GM12878 (cell line): ENCODE data around the gene MSL3. TPM values are rescaled to one million over a fixed set of nuclear protein-coding genes. Genes with fewer than 3 reads are reported as not detected.

ENCODE experiments used
- ATAC-seq: fragments of 200-7000 bp; cut with Tn5 transposase; 3 replicates; pipeline ENCODE4 v1.9.1; 2020; ENCODE audit warnings: mild to moderate bottlenecking, moderate library complexity
- BruUV-seq: library from RNA; stranded (reverse); fragments of 400-500 nt; replicated peaks from 2 replicates; lab custom pipeline; 2021; lab: Mats Ljungman, UMichigan
- CTCF ChIA-PET: fragments of 300-600 bp; sonication (Branson Sonifier 250); formaldehyde crosslinking; extraction: SDS; loops from one replicate; lab custom pipeline; 2021; ENCODE audit warnings: inconsistent platforms; lab: Yijun Ruan, JAX
- POLR2A ChIA-PET: fragments of 350-600 bp; formaldehyde crosslinking; extraction: SDS; loops from one replicate; lab custom pipeline; 2021; ENCODE audit warnings: inconsistent platforms; lab: Charles Lee
- RAD21 ChIA-PET: fragments of 300-600 bp; sonication (Branson Sonifier 250); formaldehyde crosslinking; loops from one replicate; lab custom pipeline; 2023; ENCODE audit warnings: antibody characterized with exemption; ENCODE audit not compliant: unreplicated experiment; lab: Charles Lee
- SMC1A ChIA-PET: fragments of 300-600 bp; sonication (Branson Sonifier 250); formaldehyde crosslinking; loops from one replicate; lab custom pipeline; 2023; ENCODE audit not compliant: unreplicated experiment, uncharacterized antibody; lab: Charles Lee
- DNase-seq: peaks from one replicate; pipeline ENCODE4 v3.0.0-alpha.2; 2011; ENCODE audit warnings: low read depth, low spot score
- FAIRE-seq: peaks from 3 replicates; lab custom pipeline; 2011; peaks lifted over from hg19 to GRCh38; lab: Jason Lieb, UNC
- H2AFZ ChIP-seq: 2 replicates; pipeline ENCODE4 v1.6.0; 2011; ENCODE audit warnings: low read depth, low read length, control low read depth; ENCODE audit not compliant: control insufficient read depth
- H3K27ac ChIP-seq: 2 replicates; pipeline ENCODE4 v1.5.1; 2011; ENCODE audit warnings: control low read depth; ENCODE audit not compliant: control insufficient read depth, insufficient read depth
- H3K27me3 ChIP-seq, 2 experiments: replicated peaks in 1 of 2; 2 replicates each; pipeline versions ENCODE4 v1.6.0 to v1.6.1; 2011; ENCODE audit warnings: low read length in 1 of 2; ENCODE audit not compliant: control insufficient read depth in 2 of 2, insufficient read depth in 2 of 2
- H3K36me3 ChIP-seq, 2 experiments: 2 replicates each; pipeline ENCODE4 v1.5.1; 2011; ENCODE audit warnings: low read length in 1 of 2; ENCODE audit not compliant: control insufficient read depth in 2 of 2, insufficient read depth in 2 of 2
- H3K4me1 ChIP-seq: 2 replicates; pipeline ENCODE4 v1.6.1; 2011; ENCODE audit warnings: mild to moderate bottlenecking, low read length, moderate library complexity, mixed read lengths; ENCODE audit not compliant: control insufficient read depth, insufficient read depth
- H3K4me2 ChIP-seq: 2 replicates; pipeline ENCODE4 v1.6.0; 2011; ENCODE audit warnings: control low read depth; ENCODE audit not compliant: control insufficient read depth, insufficient read depth
- H3K4me3 ChIP-seq: fragments of 200-600 bp; sonication (generic); 2 replicates; pipeline ENCODE4 v1.5.1; 2016
- H3K79me2 ChIP-seq: 2 replicates; pipeline ENCODE4 v1.6.0; 2011; ENCODE audit warnings: low read length; ENCODE audit not compliant: control insufficient read depth, insufficient read depth
- H3K9ac ChIP-seq: 2 replicates; pipeline ENCODE4 v1.8.0; 2011; ENCODE audit warnings: low read length, control low read depth, mixed read lengths; ENCODE audit not compliant: control insufficient read depth, insufficient read depth
- H3K9me3 ChIP-seq: replicated peaks from 3 replicates; pipeline ENCODE4 v1.5.1; 2011; ENCODE audit warnings: mild to moderate bottlenecking, low read length; ENCODE audit not compliant: control insufficient read depth, insufficient read depth
- H4K20me1 ChIP-seq: 2 replicates; pipeline ENCODE4 v1.6.0; 2011; ENCODE audit not compliant: control insufficient read depth, insufficient read depth
- CEBPB ChIP-seq, 2 experiments: fragments of 150-350 bp in 1 of 2; IDR thresholded peaks; 2 replicates each; pipeline ENCODE4 v1.6.1; 2012 to 2014; ENCODE audit warnings: low read depth in 2 of 2, low read length in 2 of 2, borderline replicate concordance in 1 of 2, inconsistent platforms in 1 of 2
- CREB1 ChIP-seq: IDR thresholded peaks from 2 replicates; pipeline ENCODE4 v1.6.1; 2012; ENCODE audit warnings: low read depth, mild to moderate bottlenecking, inconsistent platforms
- FOXM1 ChIP-seq: IDR thresholded peaks from 2 replicates; pipeline ENCODE4 v1.6.1; 2012; ENCODE audit warnings: low read depth, mild to moderate bottlenecking, inconsistent platforms, low read length, moderate library complexity
- IKZF1 ChIP-seq: fragments of 450-650 bp; conservative IDR thresholded peaks from 2 replicates; pipeline ENCODE4 v1.6.1; 2017; ENCODE audit warnings: antibody characterized with exemption, mild to moderate bottlenecking
- NRF1 ChIP-seq: conservative IDR thresholded peaks from 2 replicates; pipeline ENCODE4 v1.6.1; 2011; ENCODE audit warnings: mild to moderate bottlenecking, low read depth, low read length, improper control_type of control experiment
- RAD51 ChIP-seq: fragments of 450-650 bp; IDR thresholded peaks from 2 replicates; pipeline ENCODE4 v1.6.1; 2016; ENCODE audit warnings: moderate library complexity, mild to moderate bottlenecking, inconsistent platforms
- STAT1 ChIP-seq: fragments of 450-650 bp; conservative IDR thresholded peaks from 2 replicates; pipeline ENCODE4 v1.6.1; 2014; ENCODE audit warnings: antibody characterized with exemption, mild to moderate bottlenecking
- TAF1 ChIP-seq: IDR thresholded peaks from 2 replicates; pipeline ENCODE4 v1.6.1; 2011; ENCODE audit warnings: mild to moderate bottlenecking, low read depth, low read length, borderline replicate concordance
- ZNF24 ChIP-seq: fragments of 450-650 bp; IDR thresholded peaks from 2 replicates; pipeline ENCODE4 v1.6.1; 2017; ENCODE audit warnings: antibody characterized with exemption, mild to moderate bottlenecking
- ZNF274 ChIP-seq: IDR thresholded peaks from one replicate; pipeline ENCODE4 v1.8.0; 2011; ENCODE audit not compliant: insufficient read length, insufficient read depth
- WGBS: methylation state at CpG from one replicate; pipeline ENCODE4 v1.1.6; 2016; ENCODE audit warnings: low lambda C conversion rate; ENCODE audit not compliant: insufficient replicate concordance, insufficient coverage; ENCODE audit errors: missing lambda C conversion rate; 5-methylcytosine and 5-hydroxymethylcytosine counted together
- in situ Hi-C: fragments of 300-500 bp; cut with MboI; formaldehyde crosslinking; loops from 9 replicates; pipeline ENCODE4 v1.14.3; 2018; ENCODE audit warnings: mixed read lengths
- intact Hi-C: fragments of 100-400 bp; cut with micrococcal nuclease; formaldehyde crosslinking; loops from one replicate; pipeline ENCODE4 v1.14.2; 2022; ENCODE audit not compliant: unreplicated experiment
- polyA plus RNA-seq, 11 experiments: library from polyadenylated mRNA; depleted of rRNA in 4 of 11; unstranded in 6 of 11; stranded (reverse) in 5 of 11; fragments of >200 nt; fragmentation: Nextera tagmentation in 4 of 11; fragmentation: Illumina TruSeq in 1 of 11; extraction: Ambion mirVana in 4 of 11; extraction: Trizol in 1 of 11; gene quantifications; 1 replicate in 1 of 11; 2 replicates in 10 of 11; pipeline versions ENCODE4 v1.2.1 to v1.2.3, GENCODE V29; 2011 to 2016; ENCODE audit warnings: inconsistent platforms in 2 of 11, missing spikeins in 2 of 11, low read depth in 1 of 11
- total RNA-seq, 4 experiments: library from RNA; depleted of rRNA in 3 of 4; stranded (reverse); fragments of >200 nt in 3 of 4; fragmentation: Illumina TruSeq in 1 of 4; extraction: Trizol in 1 of 4; gene quantifications; 2 replicates each; pipeline versions ENCODE4 v1.2.1 to v1.2.3, GENCODE V29; 2013 to 2021
- TF ChIP-seq, protein P1 (sequence below): fragments of 450-650 bp; IDR thresholded peaks from 2 replicates; pipeline ENCODE4 v1.6.1; 2017; ENCODE audit warnings: mild to moderate bottlenecking, moderate library complexity
- TF ChIP-seq, protein P2 (sequence below): fragments of 450-650 bp; IDR thresholded peaks from 2 replicates; pipeline ENCODE4 v1.6.1; 2017; ENCODE audit warnings: antibody characterized with exemption, mild to moderate bottlenecking, moderate library complexity

Gene MSL3
- total and polyA plus RNA-seq, 10 of the 15 experiments (the other 5 are each of a cell fraction or from before 2014, with no cell fraction given): 28.4 to 438 (median 40.7) TPM

DNA sequence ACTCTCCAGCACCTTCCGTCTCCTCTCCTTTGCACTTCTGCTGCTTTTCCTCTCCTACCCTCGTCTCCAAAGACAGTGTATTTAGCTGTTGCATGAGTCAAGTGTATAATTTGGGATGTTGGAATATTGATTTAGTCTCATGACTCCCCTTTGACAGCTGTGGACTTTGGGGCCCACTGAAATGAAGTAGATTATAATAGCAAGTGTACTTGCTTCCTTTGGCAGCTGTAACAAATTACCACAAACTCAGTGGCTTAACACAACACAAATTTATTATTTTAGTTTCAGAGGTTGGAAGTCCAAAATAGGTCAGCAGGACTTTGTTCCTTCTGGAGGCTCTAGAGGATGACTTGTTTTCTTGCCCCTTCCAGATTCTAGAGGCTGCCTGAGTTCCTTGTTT lies 29.5 kb upstream of the MSL3 start (continued):
- TF ChIP-seq, protein P1, sequence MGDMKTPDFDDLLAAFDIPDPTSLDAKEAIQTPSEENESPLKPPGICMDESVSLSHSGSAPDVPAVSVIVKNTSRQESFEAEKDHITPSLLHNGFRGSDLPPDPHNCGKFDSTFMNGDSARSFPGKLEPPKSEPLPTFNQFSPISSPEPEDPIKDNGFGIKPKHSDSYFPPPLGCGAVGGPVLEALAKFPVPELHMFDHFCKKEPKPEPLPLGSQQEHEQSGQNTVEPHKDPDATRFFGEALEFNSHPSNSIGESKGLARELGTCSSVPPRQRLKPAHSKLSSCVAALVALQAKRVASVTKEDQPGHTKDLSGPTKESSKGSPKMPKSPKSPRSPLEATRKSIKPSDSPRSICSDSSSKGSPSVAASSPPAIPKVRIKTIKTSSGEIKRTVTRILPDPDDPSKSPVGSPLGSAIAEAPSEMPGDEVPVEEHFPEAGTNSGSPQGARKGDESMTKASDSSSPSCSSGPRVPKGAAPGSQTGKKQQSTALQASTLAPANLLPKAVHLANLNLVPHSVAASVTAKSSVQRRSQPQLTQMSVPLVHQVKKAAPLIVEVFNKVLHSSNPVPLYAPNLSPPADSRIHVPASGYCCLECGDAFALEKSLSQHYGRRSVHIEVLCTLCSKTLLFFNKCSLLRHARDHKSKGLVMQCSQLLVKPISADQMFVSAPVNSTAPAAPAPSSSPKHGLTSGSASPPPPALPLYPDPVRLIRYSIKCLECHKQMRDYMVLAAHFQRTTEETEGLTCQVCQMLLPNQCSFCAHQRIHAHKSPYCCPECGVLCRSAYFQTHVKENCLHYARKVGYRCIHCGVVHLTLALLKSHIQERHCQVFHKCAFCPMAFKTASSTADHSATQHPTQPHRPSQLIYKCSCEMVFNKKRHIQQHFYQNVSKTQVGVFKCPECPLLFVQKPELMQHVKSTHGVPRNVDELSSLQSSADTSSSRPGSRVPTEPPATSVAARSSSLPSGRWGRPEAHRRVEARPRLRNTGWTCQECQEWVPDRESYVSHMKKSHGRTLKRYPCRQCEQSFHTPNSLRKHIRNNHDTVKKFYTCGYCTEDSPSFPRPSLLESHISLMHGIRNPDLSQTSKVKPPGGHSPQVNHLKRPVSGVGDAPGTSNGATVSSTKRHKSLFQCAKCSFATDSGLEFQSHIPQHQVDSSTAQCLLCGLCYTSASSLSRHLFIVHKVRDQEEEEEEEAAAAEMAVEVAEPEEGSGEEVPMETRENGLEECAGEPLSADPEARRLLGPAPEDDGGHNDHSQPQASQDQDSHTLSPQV: no peak

DNA sequence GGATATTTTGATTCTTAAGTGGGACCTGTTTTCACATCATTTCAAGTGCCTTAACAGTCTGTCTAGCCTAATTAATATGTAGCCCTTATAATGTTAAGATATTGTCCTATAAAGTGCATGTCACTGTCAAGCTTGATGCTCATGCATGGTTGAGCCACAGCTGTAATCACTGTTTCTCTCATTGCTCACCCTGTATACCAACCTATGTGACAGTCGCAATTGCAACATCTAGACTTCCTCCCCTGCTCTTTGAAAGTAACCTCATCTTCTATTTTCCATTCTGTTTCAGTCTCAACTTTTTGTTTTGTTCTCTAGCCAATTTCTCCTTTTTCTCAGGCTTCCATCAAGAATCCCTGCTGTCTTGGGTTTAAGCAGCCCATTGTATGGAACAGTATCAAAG lies 24.4 kb upstream of the MSL3 start:
- in situ Hi-C loops (no loop called here), intact Hi-C loops (no loop called here)
- no peaks in the 10 kb centered on the region for H4K20me1 ChIP-seq
- WGBS: 0% methylated on average over 1 of the region's 1 CpG
- CTCF ChIA-PET: interaction anchor here (0.8 to 1.4 kb wide), 4 partner anchors 23 to 188 kb away, joined by 3 to 4 read pairs (median 3); no protein-coding TSS in a partner anchor
- H3K36me3 ChIP-seq: no peaks in the 10 kb centered on the region
- FAIRE-seq (no peak), DNase-seq (no peak), ATAC-seq (peak; percentile 75)
- no peaks in the 10 kb centered on the region for H3K27me3 ChIP-seq
- BruUV-seq: no TSS peak
- H2AFZ ChIP-seq: no peak overlapping the region
- RAD21 ChIA-PET: interaction anchor here (0.6 to 1.7 kb wide), 3 partner anchors 34 to 153 kb away, joined by 3 to 5 read pairs (median 4); no protein-coding TSS in a partner anchor
- H3K4me2 ChIP-seq: peak overlapping the region; percentile 18; the same call in 1 of the 2 replicates
- no peak overlapping the region for H3K9ac ChIP-seq
- peak overlapping the region; percentile 12; the same call in 1 of the 2 replicates for H3K27ac ChIP-seq
- no peaks in the 10 kb centered on the region for H3K9me3 ChIP-seq
- no peaks in the 10 kb centered on the region for H3K4me1 ChIP-seq
- POLR2A ChIA-PET: interaction anchor here (1.2 to 1.6 kb wide), 2 partner anchors 28 to 33 kb away, joined by 4 to 5 read pairs; no protein-coding TSS in a partner anchor
- SMC1A ChIA-PET: interaction anchor here (0.6 to 2.3 kb wide), 11 partner anchors 9 to 193 kb away, joined by 3 to 10 read pairs (median 3); no protein-coding TSS in a partner anchor
- H3K79me2 ChIP-seq: no peaks in the 10 kb centered on the region
- H3K4me3 ChIP-seq: no peak overlapping the region
- TF ChIP-seq ZNF24: no peak
- no peak for TF ChIP-seq IKZF1
- no peak for TF ChIP-seq STAT1
- TF ChIP-seq, protein P2, sequence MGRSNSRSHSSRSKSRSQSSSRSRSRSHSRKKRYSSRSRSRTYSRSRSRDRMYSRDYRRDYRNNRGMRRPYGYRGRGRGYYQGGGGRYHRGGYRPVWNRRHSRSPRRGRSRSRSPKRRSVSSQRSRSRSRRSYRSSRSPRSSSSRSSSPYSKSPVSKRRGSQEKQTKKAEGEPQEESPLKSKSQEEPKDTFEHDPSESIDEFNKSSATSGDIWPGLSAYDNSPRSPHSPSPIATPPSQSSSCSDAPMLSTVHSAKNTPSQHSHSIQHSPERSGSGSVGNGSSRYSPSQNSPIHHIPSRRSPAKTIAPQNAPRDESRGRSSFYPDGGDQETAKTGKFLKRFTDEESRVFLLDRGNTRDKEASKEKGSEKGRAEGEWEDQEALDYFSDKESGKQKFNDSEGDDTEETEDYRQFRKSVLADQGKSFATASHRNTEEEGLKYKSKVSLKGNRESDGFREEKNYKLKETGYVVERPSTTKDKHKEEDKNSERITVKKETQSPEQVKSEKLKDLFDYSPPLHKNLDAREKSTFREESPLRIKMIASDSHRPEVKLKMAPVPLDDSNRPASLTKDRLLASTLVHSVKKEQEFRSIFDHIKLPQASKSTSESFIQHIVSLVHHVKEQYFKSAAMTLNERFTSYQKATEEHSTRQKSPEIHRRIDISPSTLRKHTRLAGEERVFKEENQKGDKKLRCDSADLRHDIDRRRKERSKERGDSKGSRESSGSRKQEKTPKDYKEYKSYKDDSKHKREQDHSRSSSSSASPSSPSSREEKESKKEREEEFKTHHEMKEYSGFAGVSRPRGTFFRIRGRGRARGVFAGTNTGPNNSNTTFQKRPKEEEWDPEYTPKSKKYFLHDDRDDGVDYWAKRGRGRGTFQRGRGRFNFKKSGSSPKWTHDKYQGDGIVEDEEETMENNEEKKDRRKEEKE: no peak
- no peak for TF ChIP-seq CEBPB (IDR thresholded peaks at IDR 0.05; ENCODE audit: borderline replicate concordance in 1 of 2, low read depth in 2 of 2, low read length in 2 of 2)
- TF ChIP-seq ZNF274: no peak
- no peak for TF ChIP-seq TAF1
- no peak for TF ChIP-seq NRF1
- no peak for TF ChIP-seq RAD51
- TF ChIP-seq FOXM1: no peak
- TF ChIP-seq CREB1: no peak
